ENCODE results near the gene AKAP11.

AKAP11 gene

DNA sequence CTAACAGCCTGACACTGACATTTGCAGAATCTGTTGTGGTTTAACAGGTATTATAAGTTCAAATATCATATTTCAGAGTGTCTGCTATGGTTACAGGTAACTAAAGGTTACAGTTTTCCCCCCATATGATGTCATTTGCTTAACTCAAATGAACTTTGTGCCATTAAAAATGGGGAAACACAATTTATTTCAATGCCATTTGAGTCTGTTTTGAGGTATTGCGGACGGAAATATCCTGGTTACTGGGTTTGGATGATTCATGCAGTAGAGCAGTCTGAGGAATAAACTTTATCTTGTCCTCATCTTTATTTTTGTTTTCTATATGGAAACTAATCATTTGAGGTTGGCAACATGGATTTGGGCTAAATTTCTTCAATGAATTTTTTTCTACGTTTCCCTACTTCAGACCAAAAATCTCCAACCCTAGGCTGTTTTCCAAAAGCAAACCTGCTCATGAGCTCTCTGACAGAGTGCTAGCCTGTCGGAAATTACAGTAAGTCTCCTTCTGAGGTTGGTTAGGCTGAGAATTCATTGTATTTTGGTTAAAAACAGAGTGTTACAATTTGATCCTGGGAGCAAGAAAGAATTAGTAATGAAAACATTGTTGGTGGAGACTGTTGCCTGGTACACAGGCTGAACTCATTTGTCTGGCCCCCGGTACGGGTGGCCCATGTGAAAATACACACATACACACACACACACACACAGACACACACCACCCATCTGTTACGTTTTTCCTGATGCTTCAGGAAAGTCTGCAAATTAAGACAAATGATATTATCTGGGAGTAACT is 66.1 kb downstream of the AKAP11 start:
- no peaks in the 10 kb centered on the region for H3K36me3 Mint-ChIP-seq (ENCODE audit: low read depth)
- no peaks in the 10 kb centered on the region for H3K4me1 Mint-ChIP-seq

DNA sequence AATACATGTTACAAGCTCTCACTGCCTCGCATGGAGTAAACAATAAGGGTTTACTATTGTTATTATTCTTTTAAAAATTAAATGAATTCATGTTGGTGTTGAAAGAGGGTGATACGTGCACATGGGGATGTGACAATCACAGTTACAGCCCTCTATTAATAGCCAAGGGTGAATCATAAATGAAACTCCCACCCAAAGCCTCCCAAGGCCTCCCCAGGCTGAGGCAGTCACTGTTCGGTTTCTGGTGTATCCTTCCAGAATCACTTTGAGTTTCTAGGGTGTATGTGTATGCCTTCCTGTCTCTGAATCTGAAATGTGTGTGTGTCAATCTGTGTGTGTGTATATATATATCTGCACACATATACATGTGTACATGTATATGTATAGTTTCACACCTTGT is 73.4 kb downstream of the AKAP11 start:
- no peak overlapping the region for H3K4me3 Mint-ChIP-seq
- H3K27me3 Mint-ChIP-seq (ENCODE audit: low read depth) = peaks cover 15% of the 10 kb centered on the region

More for the DNA sequence above, 66.1 kb downstream of the AKAP11 start:
- Mint-ChIP-seq H3K27ac (no peak overlapping the region), H3K9me3 (no peaks in the 10 kb centered on the region), H3K4me3 (no peak overlapping the region), H3K27me3 (ENCODE audit: low read depth) (peaks cover 16% of the 10 kb centered on the region)
- TF ChIP-seq, protein P1, sequence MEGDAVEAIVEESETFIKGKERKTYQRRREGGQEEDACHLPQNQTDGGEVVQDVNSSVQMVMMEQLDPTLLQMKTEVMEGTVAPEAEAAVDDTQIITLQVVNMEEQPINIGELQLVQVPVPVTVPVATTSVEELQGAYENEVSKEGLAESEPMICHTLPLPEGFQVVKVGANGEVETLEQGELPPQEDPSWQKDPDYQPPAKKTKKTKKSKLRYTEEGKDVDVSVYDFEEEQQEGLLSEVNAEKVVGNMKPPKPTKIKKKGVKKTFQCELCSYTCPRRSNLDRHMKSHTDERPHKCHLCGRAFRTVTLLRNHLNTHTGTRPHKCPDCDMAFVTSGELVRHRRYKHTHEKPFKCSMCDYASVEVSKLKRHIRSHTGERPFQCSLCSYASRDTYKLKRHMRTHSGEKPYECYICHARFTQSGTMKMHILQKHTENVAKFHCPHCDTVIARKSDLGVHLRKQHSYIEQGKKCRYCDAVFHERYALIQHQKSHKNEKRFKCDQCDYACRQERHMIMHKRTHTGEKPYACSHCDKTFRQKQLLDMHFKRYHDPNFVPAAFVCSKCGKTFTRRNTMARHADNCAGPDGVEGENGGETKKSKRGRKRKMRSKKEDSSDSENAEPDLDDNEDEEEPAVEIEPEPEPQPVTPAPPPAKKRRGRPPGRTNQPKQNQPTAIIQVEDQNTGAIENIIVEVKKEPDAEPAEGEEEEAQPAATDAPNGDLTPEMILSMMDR (IDR thresholded peaks at IDR 0.05; ENCODE audit: unreplicated experiment in 3 of 3) = no peak

DNA sequence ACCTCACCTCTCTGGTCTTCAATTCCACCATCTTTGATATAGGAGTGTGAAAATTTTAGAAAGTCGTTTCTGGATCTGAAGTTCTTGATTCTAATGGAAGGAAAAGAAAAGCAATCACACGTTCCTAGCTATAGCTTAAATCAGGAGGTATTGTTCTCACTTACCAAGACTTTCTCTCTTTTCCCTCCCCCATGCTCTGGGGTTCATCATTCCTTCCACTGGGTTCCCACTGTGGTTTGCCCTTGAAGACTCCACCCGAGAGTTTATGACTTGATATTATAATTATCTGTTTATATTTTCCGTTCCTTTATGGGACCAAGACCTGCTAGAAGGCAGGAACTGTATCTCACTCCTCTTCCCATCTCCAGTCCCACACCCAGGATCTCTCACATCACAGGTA is 76.6 kb downstream of the AKAP11 start:
- no peaks in the 10 kb centered on the region for H3K4me1 Mint-ChIP-seq
- H3K4me3 Mint-ChIP-seq = no peak overlapping the region
- TF ChIP-seq, protein P1 (IDR thresholded peaks at IDR 0.05; ENCODE audit: unreplicated experiment in 3 of 3) = no peak
- H3K27me3 Mint-ChIP-seq (ENCODE audit: low read depth) = peaks cover 3% of the 10 kb centered on the region
- no peaks in the 10 kb centered on the region for H3K36me3 Mint-ChIP-seq (ENCODE audit: low read depth)
- no peak overlapping the region for H3K27ac Mint-ChIP-seq
- no peaks in the 10 kb centered on the region for H3K9me3 Mint-ChIP-seq

More for the DNA sequence above, 73.4 kb downstream of the AKAP11 start:
- no peaks in the 10 kb centered on the region for H3K36me3 Mint-ChIP-seq (ENCODE audit: low read depth)
- H3K4me1 Mint-ChIP-seq = no peaks in the 10 kb centered on the region
- H3K9me3 Mint-ChIP-seq = no peaks in the 10 kb centered on the region
- TF ChIP-seq, protein P1 (IDR thresholded peaks at IDR 0.05; ENCODE audit: unreplicated experiment in 3 of 3) = no peak
- H3K27ac Mint-ChIP-seq = no peak overlapping the region

DNA sequence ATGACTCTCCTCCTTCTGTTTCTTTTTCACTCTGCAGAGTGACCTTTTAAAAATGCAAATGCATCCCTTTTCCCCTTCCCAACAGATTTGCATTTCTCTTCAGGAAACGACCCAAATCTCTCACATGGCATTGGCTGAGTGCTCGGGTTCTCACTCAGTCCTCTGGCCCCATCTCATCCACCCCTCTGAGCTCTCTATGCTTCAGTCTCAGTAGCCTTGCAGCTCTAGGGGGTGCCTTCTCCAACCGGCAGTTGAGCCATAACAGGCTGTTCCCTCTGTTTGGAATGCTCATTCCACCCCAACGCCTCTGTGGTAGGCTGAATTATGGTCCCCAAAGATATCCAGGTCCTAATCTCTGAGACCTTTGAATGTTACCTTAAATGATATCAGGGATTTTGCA is 78.2 kb downstream of the AKAP11 start:
- TF ChIP-seq, protein P1 (IDR thresholded peaks at IDR 0.05; ENCODE audit: unreplicated experiment in 3 of 3) = no peak
- no peak overlapping the region for H3K4me3 Mint-ChIP-seq
- H3K4me1 Mint-ChIP-seq = peaks cover 7% of the 10 kb centered on the region
- H3K9me3 Mint-ChIP-seq = no peaks in the 10 kb centered on the region
- H3K36me3 Mint-ChIP-seq (ENCODE audit: low read depth) = no peaks in the 10 kb centered on the region
- H3K27ac Mint-ChIP-seq = no peak overlapping the region
- peaks cover 4% of the 10 kb centered on the region for H3K27me3 Mint-ChIP-seq (ENCODE audit: low read depth)

DNA sequence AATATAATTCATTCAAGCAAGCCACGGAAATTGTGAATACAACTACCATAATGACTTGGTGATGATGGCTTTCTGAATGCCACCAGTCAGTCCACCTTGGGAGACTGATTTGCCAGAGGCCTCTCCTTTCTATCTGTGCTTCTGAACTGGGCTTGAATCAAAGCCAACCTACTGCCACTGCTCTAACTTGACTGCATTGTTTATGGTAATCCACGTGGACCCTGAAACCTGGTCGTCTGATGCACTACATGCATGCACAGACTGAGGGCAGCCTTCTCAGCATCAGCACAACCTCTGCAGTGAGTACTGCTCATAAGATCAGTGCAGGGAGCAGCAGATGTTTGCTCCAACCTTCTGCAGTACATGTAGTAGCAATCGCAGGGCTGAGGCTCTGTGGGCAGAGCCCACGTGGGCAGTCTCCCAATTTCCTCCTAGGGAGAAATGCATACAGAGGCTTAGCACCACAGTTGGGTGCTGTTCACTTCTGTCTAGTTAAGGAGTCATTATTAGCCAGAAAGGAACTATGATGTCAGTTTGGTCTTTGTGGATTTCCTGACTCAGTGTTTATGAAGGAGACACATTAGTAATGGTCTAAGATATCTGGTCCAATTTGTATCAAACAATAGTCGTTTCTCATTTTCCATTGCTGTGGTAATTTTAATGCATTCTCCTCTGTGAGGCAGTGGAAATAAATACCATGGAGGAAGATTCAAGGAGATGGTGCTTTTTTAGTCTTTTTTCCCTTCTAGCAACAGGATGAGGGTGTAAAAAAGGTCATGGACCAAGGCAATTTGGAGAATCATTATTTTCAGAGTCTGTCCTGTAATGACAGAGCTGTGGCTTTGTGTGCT is 82.5 kb downstream of the AKAP11 start:
- Mint-ChIP-seq H3K27ac (no peak overlapping the region), H3K4me1 (peaks cover 7% of the 10 kb centered on the region), H3K4me3 (no peak overlapping the region), H3K36me3 (ENCODE audit: low read depth) (no peaks in the 10 kb centered on the region), H3K27me3 (ENCODE audit: low read depth) (peaks cover 4% of the 10 kb centered on the region), H3K9me3 (no peaks in the 10 kb centered on the region)
- TF ChIP-seq, protein P1 (IDR thresholded peaks at IDR 0.05; ENCODE audit: unreplicated experiment in 3 of 3) = no peak
